IMR-90 (cell line): ENCODE results near the gene ZNF157. TPM values are rescaled to one million over a fixed set of nuclear protein-coding genes. Genes with fewer than 3 reads are reported as not detected.

Experiments used
- ATAC-seq: fragments of 200-7000 bp; cut with Tn5 transposase; 2 replicates; pipeline ENCODE4 v1.9.1; 2020; ENCODE audit warnings: low read depth, mild to moderate bottlenecking, moderate library complexity
- BruUV-seq: library from RNA; stranded (reverse); fragments of 400-500 nt; replicated peaks from 2 replicates; lab custom pipeline; 2021; lab: Mats Ljungman, UMichigan
- CTCF ChIA-PET: fragments of 300-600 bp; formaldehyde crosslinking; extraction: SDS; loops from one replicate; lab custom pipeline; 2021; ENCODE audit warnings: antibody characterized with exemption; lab: Yijun Ruan, JAX
- POLR2A ChIA-PET: fragments of 300-600 bp; sonication (Branson Sonifier 250); formaldehyde crosslinking; loops from one replicate; lab custom pipeline; 2022; ENCODE audit warnings: antibody characterized with exemption; ENCODE audit not compliant: unreplicated experiment; lab: Charles Lee
- DNase-seq: peaks from one replicate; pipeline ENCODE4 v3.0.0; 2013
- H2AFZ ChIP-seq: replicated peaks from 2 replicates; pipeline ENCODE3; 2013; ENCODE audit warnings: low read length, mild to moderate bottlenecking; ENCODE audit not compliant: poor library complexity
- H2AK5ac ChIP-seq: 2 replicates; pipeline ENCODE4 v1.6.1; 2013; ENCODE audit warnings: low read depth, low read length, inconsistent platforms
- H2AK9ac ChIP-seq: replicated peaks from 2 replicates; pipeline ENCODE3; 2013; ENCODE audit warnings: mild to moderate bottlenecking, low read depth, low read length, moderate library complexity; ENCODE audit not compliant: poor library complexity
- H2BK120ac ChIP-seq: 2 replicates; pipeline ENCODE4 v1.6.1; 2013; ENCODE audit warnings: low read depth, low read length, inconsistent platforms
- H2BK15ac ChIP-seq: 3 replicates; pipeline ENCODE4 v1.6.1; 2013; ENCODE audit warnings: low read depth, low read length, inconsistent platforms
- H2BK20ac ChIP-seq: 2 replicates; pipeline ENCODE4 v1.6.1; 2013; ENCODE audit warnings: low read depth, mild to moderate bottlenecking, inconsistent platforms, low read length, moderate library complexity
- H2BK5ac ChIP-seq: 2 replicates; pipeline ENCODE4 v1.6.1; 2013; ENCODE audit warnings: mild to moderate bottlenecking, low read depth, low read length, inconsistent platforms; ENCODE audit not compliant: poor library complexity, severe bottlenecking
- H3K14ac ChIP-seq: replicated peaks from 2 replicates; pipeline ENCODE4 v1.6.1; 2013; ENCODE audit warnings: low read depth, low read length, inconsistent platforms
- H3K18ac ChIP-seq: 2 replicates; pipeline ENCODE4 v1.6.1; 2013; ENCODE audit warnings: low read depth, low read length, control low read depth
- H3K23ac ChIP-seq: 2 replicates; pipeline ENCODE4 v1.6.1; 2013; ENCODE audit warnings: low read depth, low read length, inconsistent platforms
- H3K27ac ChIP-seq: 2 replicates; pipeline ENCODE4 v1.5.1; 2013; ENCODE audit warnings: mild to moderate bottlenecking, control low read depth, low read length; ENCODE audit not compliant: insufficient read depth
- H3K27me3 ChIP-seq: 2 replicates; pipeline ENCODE4 v1.6.1; 2013; ENCODE audit warnings: low read length; ENCODE audit not compliant: control insufficient read depth, insufficient read depth
- H3K36me3 ChIP-seq: 2 replicates; pipeline ENCODE4 v1.6.1; 2013; ENCODE audit warnings: low read length, mixed read lengths; ENCODE audit not compliant: control insufficient read depth, insufficient read depth
- H3K4ac ChIP-seq: 2 replicates; pipeline ENCODE4 v1.6.1; 2013; ENCODE audit warnings: low read depth, low read length, inconsistent platforms
- H3K4me1 ChIP-seq: 2 replicates; pipeline ENCODE4 v1.6.1; 2013; ENCODE audit warnings: low read length, mixed read lengths; ENCODE audit not compliant: control insufficient read depth, insufficient read depth
- H3K4me2 ChIP-seq: 2 replicates; pipeline ENCODE4 v1.6.1; 2013; ENCODE audit warnings: low read depth, mild to moderate bottlenecking, control low read depth, low read length, moderate library complexity
- H3K4me3 ChIP-seq: 2 replicates; pipeline ENCODE4 v1.5.1; 2013; ENCODE audit warnings: low read depth, mild to moderate bottlenecking, control low read depth, low read length, moderate library complexity; ENCODE audit not compliant: insufficient read depth
- H3K56ac ChIP-seq: 2 replicates; pipeline ENCODE4 v1.6.1; 2013; ENCODE audit warnings: low read length, inconsistent platforms; ENCODE audit not compliant: insufficient read depth; ENCODE audit errors: extremely low read depth
- H3K79me1 ChIP-seq, 2 experiments: 2 replicates each; pipeline ENCODE4 v1.6.1; 2013; ENCODE audit warnings: low read length in 2 of 2, inconsistent platforms in 1 of 2, low read depth in 1 of 2
- H3K9ac ChIP-seq: 2 replicates; pipeline ENCODE4 v1.6.1; 2013; ENCODE audit warnings: low read depth, low read length, control low read depth
- H3K9me1 ChIP-seq: 2 replicates; pipeline ENCODE4 v1.6.1; 2013; ENCODE audit warnings: low read length, inconsistent platforms; ENCODE audit not compliant: insufficient read depth
- H3K9me3 ChIP-seq: 2 replicates; pipeline ENCODE4 v1.6.1; 2013; ENCODE audit warnings: low read length; ENCODE audit not compliant: control insufficient read depth, insufficient read depth
- H4K20me1 ChIP-seq: 2 replicates; pipeline ENCODE4 v1.6.1; 2013; ENCODE audit warnings: low read length, inconsistent platforms; ENCODE audit not compliant: insufficient read depth
- H4K5ac ChIP-seq: 2 replicates; pipeline ENCODE4 v1.6.1; 2013; ENCODE audit warnings: mild to moderate bottlenecking, low read depth, low read length, control low read depth
- H4K8ac ChIP-seq, 2 experiments: 2 replicates each; pipeline ENCODE4 v1.6.1; 2013; ENCODE audit warnings: low read depth in 2 of 2, low read length in 2 of 2, control low read depth in 1 of 2, inconsistent platforms in 1 of 2
- H4K91ac ChIP-seq: 2 replicates; pipeline ENCODE4 v1.6.1; 2013; ENCODE audit warnings: low read depth, low read length, inconsistent platforms; ENCODE audit not compliant: insufficient read depth
- CHD1 ChIP-seq: IDR thresholded peaks from 2 replicates; pipeline ENCODE4 v1.6.1; 2012; ENCODE audit warnings: low read depth, low read length, improper control_type of control experiment
- MAFK ChIP-seq: IDR thresholded peaks from 2 replicates; pipeline ENCODE4 v1.6.1; 2012; ENCODE audit warnings: low read depth, low read length, improper control_type of control experiment
- MAZ ChIP-seq: IDR thresholded peaks from 2 replicates; pipeline ENCODE4 v1.6.1; 2012; ENCODE audit warnings: low read depth, mild to moderate bottlenecking, low read length, improper control_type of control experiment, moderate library complexity, borderline replicate concordance
- NFE2L2 ChIP-seq: fragments of 150-350 bp; IDR thresholded peaks from 2 replicates; pipeline ENCODE4 v1.6.1; 2016; ENCODE audit warnings: low read depth, mild to moderate bottlenecking, low read length
- SMC3 ChIP-seq: fragments of 150-350 bp; IDR thresholded peaks from 2 replicates; pipeline ENCODE4 v1.6.1; 2016; ENCODE audit warnings: low read depth, mild to moderate bottlenecking, antibody characterized with exemption, low read length, moderate library complexity
- WGBS, 2 experiments: methylation state at CpG; one replicate each; pipeline versions ENCODE4 v1.1.5 to v1.1.7; 2013; ENCODE audit warnings: missing lambda C conversion rate in 2 of 2; ENCODE audit not compliant: insufficient read length in 1 of 2; ENCODE audit errors: extremely low coverage in 2 of 2; 5-methylcytosine and 5-hydroxymethylcytosine counted together
- dilution Hi-C: fragments of 300-500 bp; cut with HindIII; formaldehyde crosslinking; loops from one replicate; pipeline ENCODE4 v1.14.3; 2018; ENCODE audit warnings: low sequenced_read_pairs; ENCODE audit not compliant: unreplicated experiment
- in situ Hi-C: fragments of 300-500 bp; cut with MboI; formaldehyde crosslinking; loops from 3 replicates; pipeline ENCODE4 v1.14.3; 2019; ENCODE audit warnings: low sequenced_read_pairs, inconsistent platforms, mixed read lengths
- intact Hi-C: fragments of 100-400 bp; cut with micrococcal nuclease; formaldehyde crosslinking; loops from 2 replicates; pipeline ENCODE4 v1.10.0; 2022
- polyA plus RNA-seq, 3 experiments: library from polyadenylated mRNA; depleted of rRNA; stranded (reverse); fragments of >200 nt; gene quantifications; 2 replicates each; pipeline ENCODE4 v1.2.3, GENCODE V29; 2012; ENCODE audit warnings: low replicate concordance in 1 of 3
- total RNA-seq: library from RNA; depleted of rRNA; stranded (reverse); fragments of >200 nt; gene quantifications from 2 replicates; pipeline ENCODE4 v1.2.3, GENCODE V29; 2012
- TF ChIP-seq, protein P1 (sequence below): fragments of 150-350 bp; IDR thresholded peaks from 2 replicates; pipeline ENCODE4 v1.6.1; 2016; ENCODE audit warnings: low read depth, mild to moderate bottlenecking, low read length, moderate library complexity, borderline replicate concordance

ZNF157 gene
- total and polyA plus RNA-seq, 2 of the 4 experiments (the other 2 are of a cell fraction), result under 0.01 TPM; not detected in 1

DNA sequence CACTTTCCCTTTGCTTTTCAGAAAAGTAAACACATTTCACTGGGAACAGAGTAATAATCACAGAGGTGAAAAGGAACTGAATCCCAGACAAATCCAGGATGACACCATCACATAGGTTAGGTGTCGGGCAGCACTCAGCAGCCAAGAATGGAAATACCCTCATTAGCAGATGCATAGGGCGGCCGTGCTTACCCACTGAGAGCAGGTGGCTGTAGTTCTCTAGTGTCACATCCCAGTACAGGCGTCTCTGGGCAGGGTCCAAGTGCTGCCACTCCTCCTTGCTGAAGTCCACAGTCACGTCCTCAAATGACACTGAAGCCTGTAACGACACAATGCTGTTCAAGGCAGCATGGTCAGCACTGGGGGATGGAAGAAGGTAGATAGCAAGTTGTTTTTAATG lies 85.7 kb downstream of the ZNF157 start:
- Histone ChIP-seq H2AFZ (peak overlapping the region; percentile 14), H3K4ac (no peak overlapping the region), H3K36me3 (peaks cover 11% of the 10 kb centered on the region), H3K9ac (no peak overlapping the region), H2AK5ac (no peak overlapping the region), H3K4me2 (no peak overlapping the region), H2BK120ac (no peak overlapping the region), H3K27me3 (no peaks in the 10 kb centered on the region), H3K56ac (no peak overlapping the region), H4K91ac (no peak overlapping the region), H3K4me1 (no peaks in the 10 kb centered on the region), H3K9me3 (peaks cover 15% of the 10 kb centered on the region), H3K4me3 (no peak overlapping the region), H2BK20ac (no peak overlapping the region), H4K5ac (no peak overlapping the region), H3K14ac (no peak overlapping the region), H3K27ac (no peak overlapping the region), H4K20me1 (no peaks in the 10 kb centered on the region), H2BK15ac (no peak overlapping the region), H4K8ac (no peak overlapping the region), H3K9me1 (no peaks in the 10 kb centered on the region), H3K23ac (no peak overlapping the region), H3K18ac (no peak overlapping the region), H2BK5ac (no peak overlapping the region), H3K79me1 (no peaks in the 10 kb centered on the region; a peak in 1 of 4 replicates), H2AK9ac (no peak overlapping the region)
- WGBS, 2 experiments, result 47% methylated on average over 3 of the region's 6 CpGs; no CpG with 5 or more reads in 1 of the 2 experiments
- no TSS peak for BruUV-seq
- POLR2A ChIA-PET, result no interaction called here
- DNase-seq (no peak), ATAC-seq (no peak)
- CTCF ChIA-PET, result no interaction called here
- dilution Hi-C loops (no loop called here), in situ Hi-C loops (no loop called here), intact Hi-C loops (no loop called here)
- TF ChIP-seq, protein P1, sequence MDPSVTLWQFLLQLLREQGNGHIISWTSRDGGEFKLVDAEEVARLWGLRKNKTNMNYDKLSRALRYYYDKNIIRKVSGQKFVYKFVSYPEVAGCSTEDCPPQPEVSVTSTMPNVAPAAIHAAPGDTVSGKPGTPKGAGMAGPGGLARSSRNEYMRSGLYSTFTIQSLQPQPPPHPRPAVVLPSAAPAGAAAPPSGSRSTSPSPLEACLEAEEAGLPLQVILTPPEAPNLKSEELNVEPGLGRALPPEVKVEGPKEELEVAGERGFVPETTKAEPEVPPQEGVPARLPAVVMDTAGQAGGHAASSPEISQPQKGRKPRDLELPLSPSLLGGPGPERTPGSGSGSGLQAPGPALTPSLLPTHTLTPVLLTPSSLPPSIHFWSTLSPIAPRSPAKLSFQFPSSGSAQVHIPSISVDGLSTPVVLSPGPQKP, result no peak
- no peak for TF ChIP-seq MAZ
- no peak for TF ChIP-seq CHD1
- TF ChIP-seq MAFK, result no peak
- no peak for TF ChIP-seq NFE2L2
- TF ChIP-seq SMC3, result no peak
